Keratinocyte (primary cell): ENCODE data around the gene FIGN. TPM values are rescaled to one million over a fixed set of nuclear protein-coding genes. Genes with fewer than 3 reads are reported as not detected.

ENCODE experiments used
- DNase-seq: peaks from one replicate; pipeline ENCODE4 v3.0.0-alpha.2; 2011; ENCODE audit warnings: low read depth, missing footprints, low spot score
- FAIRE-seq: peaks from 2 replicates; lab custom pipeline; 2011; peaks lifted over from hg19 to GRCh38; lab: Jason Lieb, UNC
- H2AFZ ChIP-seq: 2 replicates; pipeline ENCODE4 v1.6.0; 2012; ENCODE audit warnings: low read length, control low read depth, inconsistent platforms; ENCODE audit not compliant: control insufficient read depth
- H3K27ac ChIP-seq: 2 replicates; pipeline ENCODE4 v1.5.1; 2011; ENCODE audit warnings: low read length; ENCODE audit not compliant: control insufficient read depth, insufficient read depth
- H3K27me3 ChIP-seq: 3 replicates; pipeline ENCODE4 v1.6.0; 2011; ENCODE audit warnings: low read length; ENCODE audit not compliant: control insufficient read depth, insufficient read depth; ENCODE audit errors: extremely low read depth
- H3K36me3 ChIP-seq, 2 experiments: 2 replicates in 1 of 2; 3 replicates in 1 of 2; pipeline ENCODE4 v1.5.1; 2011; ENCODE audit warnings: low read length in 2 of 2, mild to moderate bottlenecking in 1 of 2; ENCODE audit not compliant: control insufficient read depth in 2 of 2, insufficient read depth in 2 of 2; ENCODE audit errors: extremely low read depth in 1 of 2
- H3K4me1 ChIP-seq: 3 replicates; pipeline ENCODE4 v1.5.1; 2011; ENCODE audit warnings: low read length; ENCODE audit not compliant: control insufficient read depth, insufficient read depth; ENCODE audit errors: extremely low read depth
- H3K4me2 ChIP-seq: 3 replicates; pipeline ENCODE4 v1.6.0; 2011; ENCODE audit warnings: low read depth, low read length; ENCODE audit not compliant: control insufficient read depth, insufficient read depth; ENCODE audit errors: extremely low read depth
- H3K4me3 ChIP-seq, 3 experiments: fragments of 200-600 bp in 1 of 3; sonication (generic) in 1 of 3; 2 replicates in 2 of 3; 3 replicates in 1 of 3; pipeline ENCODE4 v1.5.1; 2011 to 2016; ENCODE audit warnings: low read length in 3 of 3, mild to moderate bottlenecking in 3 of 3, control low read depth in 2 of 3, inconsistent platforms in 1 of 3, low read depth in 1 of 3, mixed read lengths in 1 of 3, mixed run types in 1 of 3, moderate library complexity in 1 of 3; ENCODE audit not compliant: control insufficient read depth in 2 of 3, insufficient read depth in 2 of 3; ENCODE audit errors: extremely low read depth in 1 of 3
- H3K79me2 ChIP-seq: 2 replicates; pipeline ENCODE4 v1.6.0; 2012; ENCODE audit warnings: low read length; ENCODE audit not compliant: control insufficient read depth, insufficient read depth
- H3K9ac ChIP-seq: 3 replicates; pipeline ENCODE4 v1.6.0; 2011; ENCODE audit warnings: low read length; ENCODE audit not compliant: control insufficient read depth, insufficient read depth; ENCODE audit errors: extremely low read depth
- H3K9me1 ChIP-seq: 3 replicates; pipeline ENCODE4 v1.6.0; 2011; ENCODE audit warnings: low read length; ENCODE audit not compliant: control insufficient read depth, insufficient read depth; ENCODE audit errors: extremely low read depth
- H3K9me3 ChIP-seq: 2 replicates; pipeline ENCODE4 v1.5.1; 2012; ENCODE audit warnings: low read depth, low read length; ENCODE audit not compliant: control insufficient read depth
- H4K20me1 ChIP-seq: 3 replicates; pipeline ENCODE4 v1.6.0; 2011; ENCODE audit warnings: low read length; ENCODE audit not compliant: control insufficient read depth, insufficient read depth; ENCODE audit errors: extremely low read depth
- CTCF ChIP-seq, 3 experiments: IDR thresholded peaks in 1 of 3; conservative IDR thresholded peaks in 1 of 3; optimal IDR thresholded peaks in 1 of 3; 2 replicates in 2 of 3; 3 replicates in 1 of 3; pipeline versions ENCODE3 to v1.5.1; 2011; ENCODE audit warnings: low read length in 3 of 3, mild to moderate bottlenecking in 3 of 3, moderate library complexity in 2 of 3, control low read depth in 1 of 3, inconsistent platforms in 1 of 3; ENCODE audit not compliant: insufficient read depth in 2 of 3; ENCODE audit errors: extremely low read depth in 1 of 3
- EZH2 ChIP-seq: IDR thresholded peaks from one replicate; pipeline ENCODE4 v1.6.1; 2012; ENCODE audit warnings: inconsistent platforms, mild to moderate bottlenecking, low read length, moderate library complexity
- dilution Hi-C: fragments of 300-500 bp; cut with MboI; formaldehyde crosslinking; loops from one replicate; pipeline ENCODE4 v1.7.0; 2020; ENCODE audit warnings: low sequenced_read_pairs; ENCODE audit not compliant: extremely low pct_ligation_motif_present
- polyA plus RNA-seq, 5 experiments: library from polyadenylated mRNA; depleted of rRNA in 3 of 5; stranded (reverse) in 3 of 5; stranded (forward) in 1 of 5; unstranded in 1 of 5; fragments of >200 nt; gene quantifications; 1 replicate in 1 of 5; 2 replicates in 3 of 5; 3 replicates in 1 of 5; pipeline versions ENCODE4 v1.2.1 to v1.2.3, GENCODE V29; 2011 to 2012; ENCODE audit warnings: missing spikeins in 2 of 5, low read depth in 1 of 5, low replicate concordance in 1 of 5

The FIGN gene
- polyA plus RNA-seq, 1 donor (not counting 4 experiments of a cell fraction or from before 2014, with no cell fraction given): 2.9 TPM

GRCh38 chr2:163565192-163565591 is 170.6 kb downstream of the FIGN start:
- Histone ChIP-seq H3K36me3 (no peaks in the 10 kb centered on the region), H3K27ac (no peak overlapping the region), H3K9ac (no peak overlapping the region), H3K4me3 (no peak overlapping the region), H3K4me2 (no peak overlapping the region), H3K79me2 (no peaks in the 10 kb centered on the region), H3K9me3 (no peaks in the 10 kb centered on the region), H2AFZ (no peak overlapping the region), H4K20me1 (no peaks in the 10 kb centered on the region), H3K9me1 (no peaks in the 10 kb centered on the region), H3K27me3 (no peaks in the 10 kb centered on the region), H3K4me1 (no peaks in the 10 kb centered on the region)
- DNase-seq (no peak), FAIRE-seq (no peak)
- TF ChIP-seq CTCF (optimal IDR thresholded peaks at IDR 0.05 in 1 of 3, IDR thresholded peaks at IDR 0.05 in 1 of 3, conservative IDR thresholded peaks at IDR 0.05 in 1 of 3; ENCODE audit: extremely low read depth in 1 of 3, insufficient read depth in 2 of 3, low read length in 3 of 3): peak in 2 of 3 experiments; percentile 12 to 40
- TF ChIP-seq EZH2: no peak
- dilution Hi-C loops: no loop called here

GRCh38 chr2:163564236-163564635 is 171.6 kb downstream of the FIGN start:
- Histone ChIP-seq H3K27me3 (no peaks in the 10 kb centered on the region), H3K4me1 (no peaks in the 10 kb centered on the region), H3K4me3 (no peak overlapping the region), H4K20me1 (no peaks in the 10 kb centered on the region), H3K79me2 (no peaks in the 10 kb centered on the region), H3K9me1 (no peaks in the 10 kb centered on the region), H3K4me2 (no peak overlapping the region), H3K27ac (no peak overlapping the region), H3K9me3 (no peaks in the 10 kb centered on the region), H3K9ac (no peak overlapping the region), H2AFZ (no peak overlapping the region), H3K36me3 (no peaks in the 10 kb centered on the region)
- FAIRE-seq: no peak
- DNase-seq: no peak
- dilution Hi-C loops: no loop called here
- TF ChIP-seq CTCF (optimal IDR thresholded peaks at IDR 0.05 in 1 of 3, IDR thresholded peaks at IDR 0.05 in 1 of 3, conservative IDR thresholded peaks at IDR 0.05 in 1 of 3; ENCODE audit: extremely low read depth in 1 of 3, insufficient read depth in 2 of 3, low read length in 3 of 3): no peak
- TF ChIP-seq EZH2: no peak
